NCI-H2227 (cell line): Measurements from ENCODE around the gene DNAH2.
A peak's percentile ranks its signal among the peaks of the same experiment; 100 is the strongest.
"Not testable (repeated sequence)": the region's sequence is repeated elsewhere in the genome, so short reads cannot be mapped to it uniquely, and the experiment has no call there.

Experiments used
- DNase-seq: peaks from one replicate; lab custom pipeline; 2025; ENCODE audit not compliant: unreplicated experiment; lab: John Stamatoyannopoulos, UW

DNAH2 gene

DNA sequence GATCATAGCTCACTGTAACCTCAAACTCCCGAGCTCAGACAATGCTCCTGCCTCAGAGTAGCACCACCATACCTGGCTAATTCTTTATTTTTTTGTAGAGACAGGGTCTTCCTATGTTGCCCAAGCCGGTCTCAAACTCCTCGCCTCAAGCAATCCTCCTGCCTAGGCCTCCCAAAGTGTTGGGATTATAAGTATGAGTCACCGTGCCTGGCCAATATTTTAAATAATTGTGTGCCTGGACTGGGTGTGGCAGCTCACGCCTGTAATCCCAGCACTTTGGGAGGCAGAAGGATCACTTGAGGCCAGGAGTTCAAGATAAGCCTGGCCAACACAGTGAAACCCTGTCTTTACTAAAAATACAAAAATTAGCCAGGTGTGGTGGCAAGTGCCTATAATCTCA, 146.8 kb downstream of the DNAH2 start:
- not testable (repeated sequence) for DNase-seq

DNA sequence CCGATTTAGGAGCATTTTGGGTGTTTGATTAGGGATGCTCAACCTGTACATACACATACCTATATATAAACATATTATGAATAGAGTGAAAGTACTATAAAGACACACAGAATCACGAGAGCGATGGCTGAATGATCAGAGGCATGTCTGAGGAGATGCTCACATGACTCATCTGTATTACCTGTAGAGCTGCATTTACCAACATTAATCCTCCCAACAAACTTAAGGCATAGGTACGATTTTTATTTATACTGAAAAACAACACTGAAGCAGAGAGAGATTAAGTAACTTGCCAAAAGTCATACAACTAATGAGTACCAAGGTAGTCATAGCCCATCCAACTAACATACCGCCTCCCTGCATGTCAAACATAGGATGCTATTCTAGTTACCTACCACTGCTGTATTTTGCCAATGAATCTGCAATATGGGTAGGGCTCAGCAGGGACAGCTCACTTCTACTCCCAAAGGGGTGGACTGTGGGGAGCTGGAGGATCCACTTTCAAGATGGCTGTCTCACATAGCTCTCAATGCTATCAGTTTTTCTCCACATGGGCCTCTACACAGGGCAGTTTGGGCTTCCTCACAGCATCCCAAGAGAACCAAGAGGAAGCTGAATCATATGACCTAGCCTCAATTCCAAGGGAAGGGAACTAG, 147.6 kb downstream of the DNAH2 start:
- no peak for DNase-seq

DNA sequence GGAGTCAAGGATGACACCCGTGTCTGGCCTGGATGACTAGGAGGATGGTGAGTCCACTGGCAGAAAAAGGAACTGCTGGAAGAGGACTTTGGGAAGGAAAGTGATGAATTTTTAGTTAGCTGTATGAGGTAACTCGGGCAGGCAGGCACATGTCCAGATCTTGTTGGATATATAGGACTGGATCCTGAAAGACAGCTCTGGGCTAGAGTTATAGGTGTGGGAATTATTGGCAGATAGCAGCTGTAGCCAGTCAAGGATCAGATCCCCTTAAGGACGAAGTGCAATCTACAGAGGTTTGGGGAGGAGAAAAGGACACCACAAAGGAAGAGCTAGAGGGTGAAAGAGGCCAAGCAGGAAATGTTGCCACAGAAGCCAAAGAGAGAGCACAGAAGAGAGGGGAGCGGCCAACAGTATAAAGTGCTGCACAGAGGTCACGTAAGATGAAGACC, 150.4 kb downstream of the DNAH2 start:
- DNase-seq = no peak

DNA sequence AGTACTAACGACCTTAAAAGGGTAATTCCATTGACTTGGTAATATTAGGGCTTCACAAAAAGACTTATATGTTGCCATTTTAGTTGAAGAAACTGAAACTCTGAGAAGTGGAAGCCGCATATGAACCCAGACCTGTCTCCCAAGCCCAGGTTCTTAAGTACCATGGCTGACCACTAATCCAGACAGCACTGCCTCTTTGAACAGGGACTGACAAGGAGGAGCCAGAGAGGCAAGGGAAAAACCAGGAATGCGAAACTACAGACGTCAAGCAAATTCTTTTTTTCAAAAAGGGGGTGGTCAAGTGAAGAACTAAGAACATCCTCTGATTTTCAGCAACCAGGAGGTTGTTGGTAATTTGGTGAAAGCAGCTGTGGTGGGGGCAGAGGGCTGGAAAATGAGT, 155.5 kb downstream of the DNAH2 start:
- DNase-seq = peak; percentile 20

DNA sequence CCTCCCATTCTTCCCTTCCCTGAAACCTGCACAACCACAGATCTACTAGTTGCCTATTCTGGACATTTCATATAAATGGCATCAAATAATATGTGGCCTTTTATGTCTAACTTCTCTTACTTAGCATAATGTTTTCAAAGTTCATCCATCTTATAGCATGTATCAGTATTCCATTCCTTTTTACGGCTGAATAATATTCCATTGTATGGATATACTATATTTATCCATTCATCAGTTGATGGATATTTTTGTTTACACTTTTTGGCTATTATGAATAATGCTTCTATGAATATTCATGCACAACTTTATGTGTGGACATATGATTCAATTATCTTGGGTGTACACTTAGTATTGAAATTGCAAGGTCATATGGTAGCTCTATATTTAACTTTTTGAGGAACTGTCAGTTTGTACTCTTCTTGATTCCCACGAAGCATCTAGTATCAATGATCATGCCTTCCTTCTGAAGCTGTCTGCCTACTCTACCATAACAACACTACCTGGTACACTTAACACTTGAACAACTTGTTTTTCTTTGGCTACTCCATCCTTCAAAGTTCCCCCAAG, 158.3 kb downstream of the DNAH2 start:
- DNase-seq = no peak

DNA sequence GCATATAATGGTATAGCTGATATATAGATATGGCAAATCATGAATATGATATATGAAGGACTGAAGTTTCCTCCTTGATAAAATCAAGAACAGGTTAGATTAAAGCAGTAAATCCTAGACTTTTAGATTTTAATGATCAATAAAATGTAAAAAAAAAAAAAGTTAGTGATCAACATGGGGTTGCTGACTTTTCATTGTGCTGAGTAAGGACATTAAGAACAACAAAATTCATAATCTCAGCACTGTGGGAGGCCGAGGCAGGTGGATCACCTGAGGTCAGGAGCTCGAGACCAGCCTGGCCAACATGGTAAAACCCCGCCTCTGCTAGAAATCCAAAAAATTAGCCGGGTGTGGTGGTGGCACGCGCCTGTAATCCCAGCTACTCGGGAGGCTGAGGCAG, 160.7 kb downstream of the DNAH2 start:
- DNase-seq = no peak

DNA sequence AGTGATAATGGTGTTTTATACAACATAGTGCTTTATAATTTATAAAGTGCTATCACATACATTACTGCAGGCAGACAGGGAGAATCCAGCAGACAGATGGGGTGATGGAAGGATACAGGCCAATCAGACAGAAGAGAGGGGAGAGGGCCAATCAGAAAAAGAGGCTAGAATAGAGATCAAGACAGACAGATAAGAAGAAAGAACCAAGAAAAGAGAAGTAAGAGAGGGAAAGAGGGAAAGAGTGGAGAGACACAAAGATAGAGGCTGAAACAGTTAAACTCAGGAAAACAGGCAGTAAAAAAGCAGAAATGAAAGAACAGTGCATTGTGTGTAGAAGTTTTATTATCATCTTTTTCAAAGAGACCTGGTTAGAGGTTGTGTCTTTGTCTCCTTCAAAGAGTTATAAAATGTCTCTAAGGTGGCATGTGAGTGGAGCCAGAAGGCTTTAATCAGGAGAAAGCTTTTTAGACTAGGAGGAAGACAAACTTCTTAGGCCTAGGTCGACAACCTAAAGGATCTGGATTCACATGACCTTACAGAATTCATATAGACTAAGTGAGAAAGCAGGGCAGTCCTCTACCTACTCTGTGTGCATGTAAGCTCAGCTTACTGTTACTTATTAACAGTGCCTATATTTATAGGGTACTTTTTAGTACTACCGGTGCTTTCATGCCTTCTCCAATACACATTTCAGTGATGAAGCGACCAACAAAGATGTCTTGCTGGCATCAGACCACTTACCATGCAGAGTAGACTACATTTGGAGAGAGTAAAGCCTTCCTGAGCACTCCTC, 162.7 kb downstream of the DNAH2 start:
- DNase-seq = no peak

DNA sequence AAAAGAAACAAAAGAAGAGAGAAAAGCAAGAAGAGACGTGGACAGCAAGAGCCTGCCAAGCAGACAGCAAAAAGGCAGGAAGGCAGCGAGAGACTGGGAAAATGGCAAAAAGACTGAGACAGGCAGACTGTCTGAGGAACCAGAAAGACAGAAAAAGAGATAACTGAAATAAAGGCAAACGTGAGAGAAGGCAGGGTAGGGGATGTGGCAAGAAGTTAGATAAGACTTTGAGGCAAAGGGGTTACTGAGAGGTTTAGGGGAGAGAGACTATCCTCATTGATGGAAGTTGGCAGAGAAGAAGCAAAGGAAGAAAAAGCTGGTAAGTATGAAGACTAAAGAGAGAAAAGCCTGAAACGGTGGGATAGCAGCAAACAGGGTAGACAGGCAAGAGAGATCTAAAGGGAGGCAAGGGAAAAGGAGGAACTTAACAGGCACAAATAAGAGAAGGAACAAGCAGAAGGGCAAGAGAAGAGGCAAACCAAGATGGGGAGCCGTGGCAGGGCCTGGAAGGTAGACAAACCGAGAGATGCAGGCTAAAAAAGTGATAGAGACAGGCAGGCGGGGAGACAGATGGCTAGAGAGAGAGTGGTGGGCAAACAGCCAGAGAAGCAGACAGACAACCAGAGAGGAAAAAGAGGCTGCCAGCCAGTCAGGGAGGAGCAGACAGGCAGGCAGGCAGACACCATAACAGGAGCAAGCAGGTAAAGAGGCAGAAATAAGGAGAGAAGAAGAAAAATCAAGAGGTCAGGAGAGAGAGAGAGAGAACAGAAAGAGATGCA, 163.9 kb downstream of the DNAH2 start:
- DNase-seq = no peak

DNA sequence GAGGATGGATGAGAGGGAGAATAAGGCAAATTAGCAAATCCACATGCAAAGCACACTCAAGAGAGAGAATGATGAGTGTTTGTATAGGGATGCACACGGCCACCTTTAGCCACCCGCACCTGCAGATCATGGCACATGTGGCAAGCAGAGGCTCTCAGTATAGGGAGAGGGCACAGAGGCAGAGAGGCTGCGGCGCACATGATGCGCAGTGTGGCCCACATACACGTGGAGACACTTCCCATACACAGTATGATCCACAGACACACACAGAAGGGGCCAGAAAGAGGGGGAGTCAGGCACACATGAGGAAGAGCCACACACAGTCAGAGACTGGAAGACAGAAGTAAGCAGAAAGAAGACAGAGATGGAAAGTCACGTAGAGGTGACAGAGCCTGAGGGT, 164.5 kb downstream of the DNAH2 start:
- DNase-seq = no peak

DNA sequence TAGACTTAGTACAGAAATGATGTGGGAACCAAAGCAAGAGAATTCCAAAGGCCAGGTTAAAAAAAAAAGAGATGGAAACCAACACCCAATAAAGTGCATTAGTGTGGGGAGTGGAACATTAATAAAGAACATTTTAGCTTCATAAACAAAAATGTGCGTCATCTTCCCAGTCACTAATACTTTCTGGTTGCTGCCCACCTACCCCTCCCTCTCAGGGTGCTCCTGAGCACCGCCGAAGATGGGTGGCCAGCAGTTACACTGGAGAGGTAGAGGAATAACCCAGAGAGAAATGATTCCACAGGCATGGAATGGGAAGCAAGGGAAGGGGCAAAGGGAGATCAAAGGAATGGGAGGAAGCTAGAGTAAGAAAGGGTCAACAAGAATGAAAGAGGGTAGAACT, 165.1 kb downstream of the DNAH2 start:
- no peak for DNase-seq
